Right ventricle myocardium inferior (tissue), 1 donor: Measurements from ENCODE around the gene CD1D. TPM values are rescaled to one million over a fixed set of nuclear protein-coding genes. Genes with fewer than 3 reads are reported as not detected.
A peak's percentile ranks its signal among the peaks of the same experiment; 100 is the strongest.

Experiments
- ATAC-seq: fragments of 200-7000 bp; cut with Tn5 transposase; one replicate; pipeline ENCODE4 v1.9.1; 2020; ENCODE audit warnings: mild to moderate bottlenecking, moderate library complexity
- DNase-seq: peaks from one replicate; pipeline ENCODE4 v3.0.0; 2021; ENCODE audit errors: missing footprints
- intact Hi-C: fragments of 100-400 bp; cut with DNase I; formaldehyde crosslinking; loops from one replicate; pipeline ENCODE4 v1.11.0; 2022
- long read RNA-seq: library from polyadenylated mRNA; unstranded; transcript quantifications from one replicate; pipeline ENCODE4 v2.0.0, GENCODE V29; 2021
- total RNA-seq: library from RNA; stranded (reverse); fragmentation: NEBNext Ultra II Directional; extraction: Animal tissue kit (Norgen Biotek cat#: 25700); gene quantifications from one replicate; pipeline ENCODE4 v1.2.1, GENCODE V29; 2021
- donor health status: DM: no; HTN: yes; CAD: no; lungs with severe emphysema.

CD1D gene
- total RNA-seq, result 1.5 TPM
- long read RNA-seq, partial matches to known transcripts, result 1 of 4 reads
- long read RNA-seq, other reads (novel, unspliced or antisense), result 3 of 4 reads

DNA sequence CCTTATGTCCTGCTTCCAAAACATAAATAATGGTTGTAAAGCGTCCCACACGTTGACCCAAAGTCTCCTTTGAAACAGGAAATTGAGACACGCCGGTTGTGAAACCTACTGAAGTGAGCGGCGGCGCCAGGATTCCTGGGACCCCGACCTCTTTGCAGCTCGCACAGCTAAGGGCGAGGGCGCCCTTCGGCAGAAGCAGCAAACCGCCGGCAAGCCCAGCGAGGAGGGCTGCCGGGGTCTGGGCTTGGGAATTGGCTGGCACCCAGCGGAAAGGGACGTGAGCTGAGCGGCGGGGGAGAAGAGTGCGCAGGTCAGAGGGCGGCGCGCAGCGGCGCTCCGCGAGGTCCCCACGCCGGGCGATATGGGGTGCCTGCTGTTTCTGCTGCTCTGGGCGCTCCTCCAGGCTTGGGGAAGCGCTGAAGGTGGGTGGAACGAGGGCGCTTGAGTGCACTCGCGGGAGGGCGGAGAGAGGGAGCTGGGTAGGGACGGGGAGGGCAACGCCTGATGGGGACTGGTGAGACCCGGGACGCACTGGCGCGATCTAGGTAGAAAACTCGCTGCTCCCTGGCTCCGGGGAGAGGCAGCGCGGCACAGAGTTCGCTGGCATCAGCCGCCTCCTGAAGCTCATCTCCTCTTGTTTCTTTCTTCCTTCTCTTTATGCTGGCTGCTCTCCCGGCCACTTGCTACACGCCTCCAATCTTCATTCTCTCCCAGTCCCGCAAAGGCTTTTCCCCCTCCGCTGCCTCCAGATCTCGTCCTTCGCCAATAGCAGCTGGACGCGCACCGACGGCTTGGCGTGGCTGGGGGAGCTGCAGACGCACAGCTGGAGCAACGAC, at the start of gene CD1D:
CD1D (plus strand) TSS at position 155 of the 836 bp plus-strand sequence; CDS start at position 362, 207 bp downstream.
- intact Hi-C loops, result no loop called here
- DNase-seq, result peak; percentile 81
- peak; percentile 29 for ATAC-seq

DNA sequence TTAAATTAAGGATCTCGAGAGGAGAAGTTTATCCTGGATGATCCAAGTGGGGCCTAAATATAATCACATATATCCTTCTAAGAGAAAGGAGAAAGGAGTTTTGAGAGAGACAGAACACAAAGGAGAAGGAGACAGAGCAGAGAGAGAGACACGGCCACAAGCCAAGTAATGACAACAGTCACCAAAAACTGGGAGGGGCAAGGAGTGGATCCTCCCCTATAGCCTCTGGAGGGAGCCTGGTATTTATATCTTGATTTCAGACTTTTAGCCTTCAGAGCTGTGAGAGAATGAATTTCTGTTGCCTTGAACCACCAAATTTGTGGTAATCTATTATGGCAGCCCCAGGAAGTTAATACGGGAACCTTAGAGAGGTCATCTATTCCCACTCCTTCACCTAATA, 49.5 kb upstream of the CD1D start:
- ATAC-seq (no peak), DNase-seq (no peak)

DNA sequence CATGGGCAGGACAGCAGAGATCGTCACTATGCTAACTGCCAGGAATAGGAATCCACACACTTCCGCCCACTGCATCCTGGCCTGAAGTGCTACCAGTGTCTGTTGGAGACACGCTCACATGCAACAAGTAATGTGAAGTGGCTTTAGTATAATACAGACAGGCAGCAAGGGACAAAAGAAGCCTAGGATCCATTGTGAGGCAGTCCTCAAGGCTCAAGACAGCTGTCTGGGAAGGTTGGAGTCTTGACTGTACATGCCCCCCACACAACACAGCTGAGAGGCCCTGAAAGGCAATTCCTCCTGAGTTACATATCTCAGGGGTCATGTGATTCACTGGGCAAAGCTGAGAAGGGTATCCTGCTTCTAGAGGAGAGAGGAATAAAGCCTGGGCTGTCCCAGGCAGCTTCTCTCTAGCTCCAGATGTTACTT, 39.9 kb upstream of the CD1D start:
- intact Hi-C loops, result loop anchor here (5.0 kb wide), 1 partner anchor 37 kb away; no protein-coding TSS in a partner anchor
- DNase-seq (no peak), ATAC-seq (no peak)

More for the DNA sequence above, 49.5 kb upstream of the CD1D start:
- intact Hi-C loops, result no loop called here

DNA sequence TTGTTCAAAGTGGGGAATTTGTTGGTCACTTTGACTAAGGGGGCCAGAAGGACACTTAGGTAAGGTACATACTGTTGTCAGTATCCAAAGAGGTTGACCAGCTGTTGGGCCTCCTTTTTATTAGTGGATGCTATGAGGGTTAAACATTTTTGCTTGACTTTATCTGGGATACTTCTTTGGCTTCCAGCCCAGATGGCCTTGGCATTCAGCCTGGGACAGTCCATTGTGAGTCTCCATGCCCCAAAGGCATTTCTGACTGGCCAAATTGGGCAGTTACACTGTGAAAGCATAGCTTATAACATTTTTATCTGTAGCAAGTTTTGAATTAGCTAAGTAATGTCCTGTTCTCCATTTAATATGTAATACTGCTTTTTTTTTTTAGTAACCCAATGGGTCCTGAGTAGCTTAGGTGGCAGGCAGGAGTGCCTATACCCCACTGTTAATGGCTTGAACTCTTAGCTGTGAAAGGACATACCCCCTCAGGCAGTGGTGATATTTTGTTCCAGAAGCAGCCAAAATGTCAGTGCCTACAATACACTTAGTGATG, 35.4 kb upstream of the CD1D start:
- intact Hi-C loops, result no loop called here
- ATAC-seq (peak; percentile 36), DNase-seq (no peak)

DNA sequence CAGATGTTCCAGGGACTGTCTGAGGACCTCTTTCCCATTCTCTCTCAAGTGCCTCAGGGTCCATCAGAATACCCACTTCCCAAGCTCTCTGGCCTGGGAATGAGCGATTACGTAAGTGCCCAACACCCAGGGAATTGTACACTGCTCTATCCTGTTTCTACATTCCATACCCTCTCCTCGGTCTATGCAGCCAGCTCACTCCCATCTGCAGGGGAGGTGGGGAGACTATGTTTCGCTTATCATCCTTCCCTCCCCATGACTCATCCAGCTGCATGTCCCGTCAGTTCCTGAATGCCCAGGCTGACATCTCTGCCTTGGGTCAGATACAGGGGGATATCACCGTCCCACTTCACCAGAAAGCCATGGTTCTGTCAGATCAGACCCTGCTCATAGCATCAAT, 34.5 kb upstream of the CD1D start:
- no peak for ATAC-seq
- intact Hi-C loops, result no loop called here
- no peak for DNase-seq

DNA sequence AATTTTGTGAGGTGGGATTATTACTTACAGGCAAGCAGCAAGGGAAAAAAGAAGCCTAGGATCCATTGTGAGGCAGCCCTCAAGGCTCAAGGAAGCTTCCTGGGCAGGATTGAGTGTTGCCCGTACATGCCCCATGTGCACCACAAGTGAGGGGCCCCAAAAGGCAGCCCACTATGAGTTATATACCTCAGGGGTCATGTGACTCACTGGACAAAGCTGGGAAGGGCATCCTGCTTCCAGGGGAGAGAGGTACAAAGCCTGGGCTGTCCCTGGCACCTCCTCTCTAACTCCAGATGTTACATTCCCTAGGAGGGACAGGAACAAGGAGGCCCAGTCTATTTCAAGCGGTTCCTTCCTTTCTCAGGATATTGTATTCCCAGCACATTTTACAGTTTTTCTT, 34.0 kb upstream of the CD1D start:
- intact Hi-C loops, result no loop called here
- no peak for DNase-seq
- no peak for ATAC-seq

DNA sequence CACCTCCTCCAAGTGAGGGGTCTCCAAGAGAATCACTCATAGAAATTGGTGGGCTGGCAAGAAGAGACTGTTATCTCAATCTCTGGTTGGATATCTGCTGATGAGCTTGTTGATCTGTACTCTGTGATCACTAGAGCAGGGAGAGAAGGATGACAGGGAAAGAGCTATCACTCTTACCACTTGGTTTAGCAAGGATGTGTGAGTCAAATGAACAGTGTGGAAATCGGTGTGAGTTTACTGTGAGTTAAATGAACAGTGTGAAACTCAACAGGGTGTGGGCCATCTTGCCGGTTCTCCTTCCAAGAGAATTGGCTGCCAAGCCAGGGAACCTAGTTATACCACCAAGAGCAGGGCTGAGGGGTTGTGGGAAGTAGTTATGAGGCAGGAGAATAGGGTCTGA, 33.3 kb upstream of the CD1D start:
- no peak for DNase-seq
- ATAC-seq, result no peak
- intact Hi-C loops, result no loop called here

DNA sequence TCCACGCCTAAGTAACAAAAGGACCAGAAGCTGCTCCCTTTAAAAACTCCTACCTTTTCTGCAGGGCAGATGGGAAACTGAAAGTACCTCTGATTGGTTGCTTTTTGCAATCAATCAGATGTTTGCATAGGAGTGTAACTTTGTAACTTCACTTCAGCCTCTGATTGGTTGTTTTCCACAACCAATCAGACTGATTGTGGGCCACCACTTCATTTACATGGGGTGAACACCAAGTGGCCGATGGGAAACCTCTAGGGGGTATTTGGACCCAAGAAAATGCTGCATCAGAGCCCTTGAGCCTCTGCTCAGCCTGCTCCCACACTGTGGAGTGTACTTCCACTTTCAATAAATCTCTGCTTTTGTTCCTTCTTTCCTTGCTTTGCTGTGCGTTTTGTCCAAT, 32.8 kb upstream of the CD1D start:
- intact Hi-C loops, result no loop called here

DNA sequence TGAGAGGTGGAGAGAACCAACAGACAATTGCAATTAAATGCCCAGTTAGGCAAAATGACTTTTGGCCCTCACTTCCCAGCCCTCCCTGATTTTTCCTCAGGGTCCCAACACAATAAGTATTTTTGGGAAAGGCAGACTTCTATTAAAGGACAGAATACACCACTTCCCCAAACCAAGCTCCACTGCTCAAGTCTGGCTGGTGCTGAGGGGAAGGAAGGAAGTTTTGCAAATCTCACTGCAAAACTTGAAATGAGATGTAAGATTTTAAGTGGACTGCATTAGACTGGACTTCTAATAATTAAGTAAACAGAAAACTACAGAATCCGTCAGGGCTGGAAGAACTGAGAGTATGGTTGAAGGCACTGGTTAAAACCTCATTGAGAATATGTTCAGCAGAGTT, 32.2 kb upstream of the CD1D start:
- ATAC-seq (no peak), DNase-seq (no peak)
- intact Hi-C loops, result no loop called here

More for the DNA sequence above, 32.8 kb upstream of the CD1D start:
- ATAC-seq (no peak), DNase-seq (no peak)

DNA sequence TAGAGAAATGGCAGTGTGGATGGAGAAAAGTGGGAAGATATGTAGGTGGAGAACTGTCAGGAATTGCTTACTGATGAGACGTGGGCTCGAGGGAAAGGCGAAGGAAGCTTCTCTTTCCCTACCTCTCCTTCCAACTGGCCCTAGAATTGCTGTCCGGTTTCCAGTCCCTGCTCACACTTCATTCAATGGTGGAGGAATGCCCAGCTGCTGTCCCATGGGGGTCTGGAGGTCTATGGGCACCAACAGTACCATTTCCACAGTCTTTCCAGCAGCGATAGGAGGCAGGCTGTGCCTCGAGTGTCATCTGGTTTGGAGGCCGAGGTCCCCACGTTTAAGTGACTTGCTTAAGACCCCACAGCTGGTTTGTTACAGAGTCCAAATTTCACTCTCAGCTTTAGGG, 31.5 kb upstream of the CD1D start:
- intact Hi-C loops, result no loop called here
- DNase-seq (no peak), ATAC-seq (peak; percentile 10)

DNA sequence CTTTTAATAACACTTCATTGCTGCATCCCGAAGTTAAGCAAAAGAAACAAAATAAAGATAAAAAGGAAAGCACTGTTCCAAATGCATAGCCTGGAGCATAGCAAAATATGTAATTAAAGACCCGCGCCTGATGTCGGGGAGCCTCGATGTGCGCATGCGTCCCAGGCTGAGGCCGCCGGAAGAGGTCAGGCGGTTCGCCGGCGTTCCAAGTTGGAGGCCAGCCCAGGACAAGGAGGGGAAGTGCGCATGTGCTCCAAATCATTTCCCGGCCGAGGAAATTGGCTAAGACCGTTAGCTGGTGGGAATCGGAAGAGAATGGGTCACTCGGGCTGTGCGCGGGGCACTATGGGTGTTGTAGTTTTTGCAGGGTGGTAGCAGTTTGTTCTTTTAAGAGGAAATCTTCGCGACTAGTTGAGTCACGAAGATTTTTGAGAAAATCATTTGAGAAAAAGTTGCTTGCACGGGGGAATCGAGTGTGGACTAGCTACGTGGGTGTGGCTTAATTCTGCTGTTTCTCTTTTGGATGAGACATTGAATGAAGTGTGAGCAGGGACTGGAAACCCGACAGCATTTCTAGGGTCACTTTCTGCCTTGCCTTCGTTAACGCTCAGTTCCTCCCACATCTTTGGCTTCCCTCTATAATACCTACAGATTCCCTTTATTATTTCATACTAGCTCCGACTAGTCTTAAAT, 31.0 kb upstream of the CD1D start:
- peak; percentile 97 for ATAC-seq
- intact Hi-C loops, result no loop called here

DNA sequence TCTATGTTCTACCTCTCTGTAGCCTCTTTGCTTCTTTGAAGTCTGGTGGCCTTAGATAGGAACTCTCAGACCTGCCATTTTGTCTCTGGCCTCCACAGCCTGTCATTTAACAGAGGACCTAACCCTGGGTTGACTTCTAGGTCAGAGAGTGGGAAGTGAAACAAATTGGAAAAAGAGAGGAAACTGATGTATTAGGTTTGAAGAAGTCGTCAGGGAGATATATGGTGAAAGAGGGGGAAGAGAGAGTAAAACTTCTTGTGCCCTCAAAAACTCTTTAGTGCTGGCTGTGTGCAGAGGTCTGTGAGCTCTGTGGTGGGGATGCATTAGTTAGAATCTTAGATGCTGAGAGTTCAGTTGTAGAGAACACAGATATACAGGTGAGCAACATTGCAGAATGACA, 30.2 kb upstream of the CD1D start:
- intact Hi-C loops, result no loop called here
- DNase-seq (no peak), ATAC-seq (peak; percentile 18)

More for the DNA sequence above, 31.0 kb upstream of the CD1D start:
- DNase-seq, result peak; percentile 96

DNA sequence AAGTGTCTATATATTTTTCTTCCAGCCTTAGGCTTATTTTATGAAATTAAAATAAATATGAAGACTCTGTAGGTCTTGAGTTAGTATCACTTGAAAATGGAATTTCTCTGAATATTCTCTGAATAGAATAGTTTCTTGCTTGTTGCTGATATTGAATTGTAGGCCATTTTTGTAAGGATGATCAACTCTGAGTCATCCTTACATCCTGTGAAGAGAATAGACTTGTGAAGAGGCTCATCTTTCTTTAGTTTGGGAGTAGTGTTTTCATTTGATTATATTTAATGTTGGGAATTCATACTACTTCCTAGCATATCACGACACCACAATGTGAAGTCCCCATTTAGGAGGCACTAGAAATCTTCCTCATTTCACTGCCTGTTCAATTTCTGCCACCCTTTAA, 27.5 kb upstream of the CD1D start:
- intact Hi-C loops, result no loop called here
- DNase-seq (no peak), ATAC-seq (no peak)

DNA sequence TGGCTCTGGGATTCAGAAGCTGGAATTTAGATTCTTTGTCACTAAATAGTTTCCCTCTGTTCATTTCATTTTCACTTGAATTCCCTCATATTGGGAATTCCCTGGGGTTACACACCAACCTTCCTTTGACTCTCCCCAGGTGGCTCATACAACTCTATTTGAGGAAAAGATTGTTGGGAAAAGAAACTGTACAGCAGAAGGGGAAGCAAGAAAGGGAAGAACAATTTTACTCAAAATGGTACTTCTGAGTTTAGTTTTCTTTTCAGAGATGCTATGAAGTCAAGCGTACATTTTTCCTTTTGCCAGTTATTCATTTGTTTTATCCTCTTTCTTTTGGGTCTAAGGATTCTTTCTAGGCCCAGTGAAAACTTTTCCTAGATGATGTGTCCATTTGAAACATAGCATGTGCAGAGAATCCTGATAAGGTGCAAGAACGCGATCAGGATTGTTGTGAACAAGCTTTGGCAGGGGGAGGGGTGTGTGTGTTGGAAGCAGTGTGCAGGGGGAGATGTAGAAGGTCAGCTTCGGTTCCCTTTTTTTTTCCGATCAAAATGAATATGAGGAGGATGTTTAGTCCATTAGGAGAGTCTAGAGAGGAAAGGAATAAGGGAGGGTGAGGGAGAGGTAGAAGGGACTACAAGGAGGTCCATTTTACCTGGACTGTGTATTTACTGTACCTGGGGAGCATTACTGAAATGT, 26.8 kb upstream of the CD1D start:
- intact Hi-C loops, result no loop called here
- no peak for ATAC-seq
- no peak for DNase-seq

DNA sequence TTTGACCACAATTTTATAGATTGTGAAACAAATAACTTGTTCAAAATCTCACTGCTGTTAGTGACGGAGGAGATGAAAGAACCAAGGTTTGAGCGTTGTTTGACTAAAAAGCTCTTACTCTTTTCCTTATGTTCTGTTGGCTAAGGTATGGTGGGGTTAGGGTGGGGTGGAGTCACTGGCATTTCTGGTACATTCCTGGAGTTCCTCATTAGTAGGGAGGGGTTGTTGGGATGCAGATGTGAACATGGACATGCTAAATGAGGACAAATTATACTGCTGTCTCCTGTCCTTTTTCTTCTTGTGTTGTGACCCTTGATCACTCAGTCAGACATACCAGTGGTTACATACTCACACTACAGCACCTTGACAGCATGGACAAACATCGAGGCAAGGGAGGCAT, 26.2 kb upstream of the CD1D start:
- intact Hi-C loops, result no loop called here
- DNase-seq (no peak), ATAC-seq (no peak)

DNA sequence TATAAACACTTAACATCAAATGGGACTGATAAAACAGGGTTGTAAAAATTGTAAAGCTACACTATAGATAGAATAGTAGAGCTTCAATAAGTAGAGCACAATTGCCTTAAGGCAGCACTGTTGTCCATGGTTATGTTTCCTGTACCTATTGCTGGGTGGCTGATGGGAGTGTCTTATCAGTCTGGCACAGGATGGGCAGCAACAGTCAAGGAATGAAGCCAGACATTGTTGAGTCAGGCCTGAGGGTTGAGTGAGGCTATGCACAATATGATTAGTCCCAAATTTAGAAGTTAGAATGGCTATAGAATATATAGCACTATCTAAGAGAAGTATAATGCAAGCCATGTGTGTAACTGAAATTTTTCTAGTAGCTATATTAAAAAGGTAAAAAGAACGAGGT, 25.0 kb upstream of the CD1D start:
- no peak for DNase-seq
- ATAC-seq, result peak; percentile 90
- intact Hi-C loops, result no loop called here

DNA sequence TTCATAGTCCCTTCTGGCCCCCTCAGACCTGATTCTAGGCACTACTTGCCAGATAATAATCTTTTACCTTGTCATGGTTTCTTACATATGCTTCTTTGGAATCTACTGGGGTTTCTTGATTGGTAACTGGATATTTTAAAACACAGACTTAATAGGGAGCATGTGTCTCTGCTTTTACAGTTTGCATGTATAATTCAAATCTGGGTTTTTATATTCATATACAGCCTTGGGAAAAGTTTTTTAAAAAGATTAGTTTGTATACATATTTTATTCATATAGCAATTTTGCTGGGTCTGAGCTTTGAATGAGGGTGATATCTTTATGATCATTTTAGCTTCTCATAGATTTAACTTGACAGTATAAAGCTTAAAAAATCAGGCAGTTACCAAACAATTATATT, 21.1 kb upstream of the CD1D start:
- no peak for ATAC-seq
- no peak for DNase-seq
- intact Hi-C loops, result no loop called here

DNA sequence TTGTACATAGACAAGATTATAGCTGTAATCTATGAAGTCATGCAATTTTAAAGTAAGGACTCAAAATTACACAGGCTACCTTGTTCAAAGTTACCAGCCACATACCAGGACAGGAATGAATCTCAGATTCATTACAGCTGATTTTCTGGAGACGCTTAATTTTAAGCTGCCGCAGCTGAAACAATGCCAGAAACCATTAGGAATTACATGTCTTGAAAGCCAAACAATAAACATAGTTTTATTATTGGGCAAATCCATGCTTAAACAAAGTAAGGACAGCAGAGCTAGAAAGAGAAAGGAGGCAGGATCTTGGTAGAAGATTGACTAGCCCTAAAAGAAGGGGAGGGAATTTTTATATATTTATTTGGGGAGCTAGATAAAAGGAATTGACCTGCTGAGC, 19.2 kb upstream of the CD1D start:
- intact Hi-C loops, result no loop called here
- no peak for ATAC-seq
- DNase-seq, result no peak
